Activated CD4-positive, alpha-beta memory T cell treated with anti-CD3 and anti-CD28 coated beads, Interleukin-2, amount 10 ng/mL, durations not matched to agents 7 days and 5 days (primary cell): Measurements from ENCODE around the gene ZDHHC14. TPM values are rescaled to one million over a fixed set of nuclear protein-coding genes. Genes with fewer than 3 reads are reported as not detected.

Experiments used
- CTCF ChIA-PET: fragments of 350-600 bp; sonication (Branson Sonifier 250); formaldehyde crosslinking; loops from one replicate; lab custom pipeline; 2021; ENCODE audit warnings: antibody characterized with exemption, inconsistent platforms; lab: Charles Lee
- POLR2A ChIA-PET: fragments of 350-600 bp; sonication (Branson Sonifier 250); formaldehyde crosslinking; loops from one replicate; lab custom pipeline; 2021; ENCODE audit warnings: antibody characterized with exemption; lab: Charles Lee
- DNase-seq: peaks from one replicate; pipeline ENCODE4 v3.0.0-alpha.2; 2020
- H3K27ac Mint-ChIP-seq: one replicate; pipeline ENCODE4 v1.8.0; 2021; ENCODE audit warnings: mild to moderate bottlenecking, mixed read lengths
- H3K27me3 Mint-ChIP-seq: one replicate; pipeline ENCODE4 v1.8.0; 2021; ENCODE audit warnings: mixed read lengths
- H3K36me3 Mint-ChIP-seq: one replicate; pipeline ENCODE4 v1.8.0; 2021; ENCODE audit warnings: low read depth, mixed read lengths
- H3K4me1 Mint-ChIP-seq: one replicate; pipeline ENCODE4 v1.8.0; 2021; ENCODE audit warnings: mixed read lengths
- H3K4me3 Mint-ChIP-seq: one replicate; pipeline ENCODE4 v1.8.0; 2021; ENCODE audit warnings: mild to moderate bottlenecking, mixed read lengths
- H3K9me3 Mint-ChIP-seq: one replicate; pipeline ENCODE4 v1.8.0; 2021; ENCODE audit warnings: mixed read lengths
- total RNA-seq, 2 experiments: library from RNA; stranded (reverse); gene quantifications; one replicate each; pipeline ENCODE4 v1.2.3, GENCODE V29; 2021

The ZDHHC14 gene
- total RNA-seq, 2 experiments from 2014 or later, result 8.1 to 8.7 TPM

- Mint-ChIP-seq H3K27me3 (no peaks in the 10 kb centered on the region), H3K27ac (no peak overlapping the region), H3K4me3 (no peak overlapping the region), H3K9me3 (peaks cover under 1% of the 10 kb centered on the region), H3K36me3 (no peaks in the 10 kb centered on the region), H3K4me1 (peaks cover 16% of the 10 kb centered on the region)
- no peak for DNase-seq
- POLR2A ChIA-PET, result interaction anchor here (0.8 kb wide), 1 partner anchor 36 kb away, joined by 3 read pairs; no protein-coding TSS in a partner anchor
- CTCF ChIA-PET, result no interaction called here
Observed at GRCh38 chr6:157424491-157425020, 43.6 kb downstream of the ZDHHC14 start.

GRCh38 chr6:157427969-157428368 lies 47.0 kb downstream of the ZDHHC14 start:
- ChIA-PET CTCF (no interaction called here), POLR2A (no interaction called here)
- Mint-ChIP-seq H3K4me3 (no peak overlapping the region), H3K4me1 (peaks cover 20% of the 10 kb centered on the region), H3K27me3 (no peaks in the 10 kb centered on the region), H3K9me3 (no peaks in the 10 kb centered on the region), H3K36me3 (no peaks in the 10 kb centered on the region), H3K27ac (no peak overlapping the region)
- DNase-seq, result no peak

- H3K4me3 Mint-ChIP-seq, result no peak overlapping the region
- DNase-seq, result no peak
Observed at GRCh38 chr6:157428427-157429202, 47.6 kb downstream of the ZDHHC14 start.

GRCh38 chr6:157429248-157429647 lies 48.3 kb downstream of the ZDHHC14 start:
- CTCF ChIA-PET, result no interaction called here

More at GRCh38 chr6:157428427-157429202, 47.6 kb downstream of the ZDHHC14 start:
- H3K36me3 Mint-ChIP-seq, result no peaks in the 10 kb centered on the region
- H3K9me3 Mint-ChIP-seq, result no peaks in the 10 kb centered on the region
- no peaks in the 10 kb centered on the region for H3K27me3 Mint-ChIP-seq
- POLR2A ChIA-PET, result no interaction called here
- H3K27ac Mint-ChIP-seq, result no peak overlapping the region
- peaks cover 20% of the 10 kb centered on the region for H3K4me1 Mint-ChIP-seq
- CTCF ChIA-PET, result no interaction called here

GRCh38 chr6:157430834-157431233 lies 49.8 kb downstream of the ZDHHC14 start:
- H3K27me3 Mint-ChIP-seq, result no peaks in the 10 kb centered on the region
- H3K27ac Mint-ChIP-seq, result no peak overlapping the region
- no peaks in the 10 kb centered on the region for H3K9me3 Mint-ChIP-seq
- H3K36me3 Mint-ChIP-seq, result no peaks in the 10 kb centered on the region
- CTCF ChIA-PET, result no interaction called here
- H3K4me3 Mint-ChIP-seq, result no peak overlapping the region
- peaks cover 20% of the 10 kb centered on the region for H3K4me1 Mint-ChIP-seq
- DNase-seq, result no peak
- POLR2A ChIA-PET, result no interaction called here

More at GRCh38 chr6:157429248-157429647, 48.3 kb downstream of the ZDHHC14 start:
- H3K27ac Mint-ChIP-seq, result no peak overlapping the region
- no peaks in the 10 kb centered on the region for H3K9me3 Mint-ChIP-seq
- H3K36me3 Mint-ChIP-seq, result no peaks in the 10 kb centered on the region
- no peak for DNase-seq
- H3K27me3 Mint-ChIP-seq, result no peaks in the 10 kb centered on the region
- no peak overlapping the region for H3K4me3 Mint-ChIP-seq
- H3K4me1 Mint-ChIP-seq, result peaks cover 20% of the 10 kb centered on the region
- POLR2A ChIA-PET, result no interaction called here

DNA sequence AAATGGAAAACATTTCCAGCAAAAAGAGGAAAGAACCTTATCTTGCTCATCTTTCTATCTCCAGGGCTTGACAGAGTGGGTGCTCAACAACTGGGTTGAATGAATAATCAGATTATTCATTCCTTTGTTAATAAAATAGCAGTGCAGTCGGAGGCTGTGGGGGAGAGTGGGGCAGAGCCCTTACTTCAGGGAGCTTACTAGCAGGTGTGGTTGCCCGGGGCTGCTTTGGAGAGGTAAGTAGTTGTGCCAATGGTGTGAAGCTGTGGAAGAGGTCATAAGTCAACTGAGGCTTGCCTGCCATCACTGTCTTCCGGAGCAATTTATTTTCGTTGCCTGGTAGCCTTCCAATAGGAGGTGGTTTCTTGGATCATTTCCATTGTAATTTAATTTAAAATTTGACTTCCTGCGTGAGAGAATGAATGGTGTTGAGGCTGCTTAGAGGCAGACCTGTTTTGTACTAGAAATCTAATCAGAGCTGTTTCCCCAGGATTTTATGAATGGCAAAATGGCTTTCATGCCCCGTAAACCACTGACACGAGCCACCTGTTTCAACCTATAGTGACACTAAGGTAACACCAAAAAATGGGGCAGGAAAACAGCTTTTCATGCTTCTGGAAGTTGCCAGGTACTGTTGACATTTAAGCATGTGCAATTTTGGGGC lies 51.4 kb downstream of the ZDHHC14 start:
- H3K4me3 Mint-ChIP-seq, result no peak overlapping the region
- no peak overlapping the region for H3K27ac Mint-ChIP-seq
- H3K27me3 Mint-ChIP-seq, result no peaks in the 10 kb centered on the region
- ChIA-PET CTCF (interaction anchor here (0.9 kb wide), 1 partner anchor 20 kb away, joined by 3 read pairs; no protein-coding TSS in a partner anchor), POLR2A (interaction anchor here (2.0 kb wide), 1 partner anchor 12 kb away, joined by 7 read pairs; no protein-coding TSS in a partner anchor)
- no peaks in the 10 kb centered on the region for H3K36me3 Mint-ChIP-seq
- H3K4me1 Mint-ChIP-seq, result peaks cover 16% of the 10 kb centered on the region
- no peaks in the 10 kb centered on the region for H3K9me3 Mint-ChIP-seq
- no peak for DNase-seq

GRCh38 chr6:157432892-157433265 lies 51.9 kb downstream of the ZDHHC14 start:
- Mint-ChIP-seq H3K4me1 (peaks cover 14% of the 10 kb centered on the region), H3K36me3 (no peaks in the 10 kb centered on the region), H3K27ac (no peak overlapping the region), H3K4me3 (no peak overlapping the region), H3K27me3 (no peaks in the 10 kb centered on the region), H3K9me3 (no peaks in the 10 kb centered on the region)
- POLR2A ChIA-PET, result interaction anchor here (2.0 kb wide), 1 partner anchor 11 kb away, joined by 7 read pairs; no protein-coding TSS in a partner anchor
- no peak for DNase-seq
- CTCF ChIA-PET, result no interaction called here

DNA sequence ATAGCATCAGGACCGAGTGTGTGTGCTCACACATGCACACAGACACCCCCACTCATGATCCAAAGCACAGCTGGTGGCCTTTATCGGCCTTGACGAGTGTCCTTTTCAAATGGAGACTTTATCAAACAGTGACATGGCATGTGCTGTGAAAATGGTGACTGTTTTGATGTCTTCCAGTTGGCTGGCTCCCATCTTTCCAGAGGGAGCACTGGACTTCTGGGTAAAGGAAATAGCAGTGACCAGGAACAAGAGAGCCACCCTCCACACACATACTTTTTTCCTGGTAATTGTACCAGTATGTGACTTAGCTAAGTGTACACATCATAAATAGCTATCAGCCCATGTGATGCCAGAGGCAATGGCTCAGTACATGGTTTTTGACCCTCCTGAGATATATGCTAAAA lies 52.7 kb downstream of the ZDHHC14 start:
- DNase-seq, result no peak
- CTCF ChIA-PET, result no interaction called here
- Mint-ChIP-seq H3K27ac (no peak overlapping the region), H3K36me3 (no peaks in the 10 kb centered on the region), H3K9me3 (no peaks in the 10 kb centered on the region), H3K27me3 (no peaks in the 10 kb centered on the region), H3K4me3 (no peak overlapping the region), H3K4me1 (peaks cover 11% of the 10 kb centered on the region)
- POLR2A ChIA-PET, result interaction anchor here (2.0 kb wide), 1 partner anchor 10 kb away, joined by 7 read pairs; no protein-coding TSS in a partner anchor

DNA sequence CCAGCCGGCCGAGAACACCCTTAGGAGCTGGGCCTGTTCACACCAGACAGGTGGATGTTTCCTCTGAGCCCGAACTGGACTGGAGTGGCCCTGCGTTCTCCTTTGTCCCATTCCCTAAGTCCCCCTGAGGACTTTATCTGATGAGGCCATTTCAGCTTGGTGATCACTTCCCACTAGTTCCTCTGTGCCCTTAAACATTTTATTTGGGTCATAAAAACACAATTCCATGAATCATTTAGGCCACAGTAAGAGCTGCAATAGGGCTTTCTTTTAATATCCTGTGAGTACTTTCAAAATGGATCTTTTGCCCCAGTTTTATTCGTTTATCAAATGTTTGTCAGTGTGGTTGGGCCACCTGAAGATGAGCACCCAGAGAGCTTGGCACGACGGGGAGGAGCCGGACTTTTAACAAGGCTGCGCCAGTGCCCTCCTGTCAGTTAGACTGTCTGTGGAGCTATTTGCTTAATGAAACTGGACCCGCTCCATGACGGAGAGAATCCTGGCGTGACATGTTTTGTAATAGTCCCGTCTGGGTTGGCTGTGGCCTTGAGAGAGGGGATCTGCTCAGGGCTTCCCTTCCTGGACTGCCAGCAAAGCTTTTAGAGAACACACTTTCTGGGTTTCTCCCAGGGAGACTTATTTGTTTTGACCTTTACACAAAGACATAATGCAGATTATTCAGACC lies 53.5 kb downstream of the ZDHHC14 start:
- Mint-ChIP-seq H3K27ac (no peak overlapping the region), H3K36me3 (no peaks in the 10 kb centered on the region), H3K27me3 (no peaks in the 10 kb centered on the region), H3K9me3 (no peaks in the 10 kb centered on the region), H3K4me1 (peaks cover 4% of the 10 kb centered on the region), H3K4me3 (no peak overlapping the region)
- no peak for DNase-seq
- ChIA-PET POLR2A (interaction anchor here (0.8 to 2.0 kb wide), 2 partner anchors 10 to 30 kb away, joined by 3 to 7 read pairs; no protein-coding TSS in a partner anchor), CTCF (no interaction called here)

- Mint-ChIP-seq H3K9me3 (peaks cover 9% of the 10 kb centered on the region), H3K36me3 (peaks cover 13% of the 10 kb centered on the region), H3K4me1 (no peaks in the 10 kb centered on the region), H3K27ac (no peak overlapping the region), H3K4me3 (no peak overlapping the region), H3K27me3 (no peaks in the 10 kb centered on the region)
- no peak for DNase-seq
- POLR2A ChIA-PET, result no interaction called here
- CTCF ChIA-PET, result no interaction called here
Observed at GRCh38 chr6:157436219-157436943, 55.4 kb downstream of the ZDHHC14 start.

GRCh38 chr6:157436944-157437336 lies 56.0 kb downstream of the ZDHHC14 start:
- H3K4me1 Mint-ChIP-seq, result no peaks in the 10 kb centered on the region
- no peaks in the 10 kb centered on the region for H3K27me3 Mint-ChIP-seq
- no peak overlapping the region for H3K4me3 Mint-ChIP-seq
- H3K9me3 Mint-ChIP-seq, result peaks cover 12% of the 10 kb centered on the region
- ChIA-PET POLR2A (no interaction called here), CTCF (no interaction called here)
- no peak for DNase-seq
- H3K36me3 Mint-ChIP-seq, result peaks cover 13% of the 10 kb centered on the region
- no peak overlapping the region for H3K27ac Mint-ChIP-seq

DNA sequence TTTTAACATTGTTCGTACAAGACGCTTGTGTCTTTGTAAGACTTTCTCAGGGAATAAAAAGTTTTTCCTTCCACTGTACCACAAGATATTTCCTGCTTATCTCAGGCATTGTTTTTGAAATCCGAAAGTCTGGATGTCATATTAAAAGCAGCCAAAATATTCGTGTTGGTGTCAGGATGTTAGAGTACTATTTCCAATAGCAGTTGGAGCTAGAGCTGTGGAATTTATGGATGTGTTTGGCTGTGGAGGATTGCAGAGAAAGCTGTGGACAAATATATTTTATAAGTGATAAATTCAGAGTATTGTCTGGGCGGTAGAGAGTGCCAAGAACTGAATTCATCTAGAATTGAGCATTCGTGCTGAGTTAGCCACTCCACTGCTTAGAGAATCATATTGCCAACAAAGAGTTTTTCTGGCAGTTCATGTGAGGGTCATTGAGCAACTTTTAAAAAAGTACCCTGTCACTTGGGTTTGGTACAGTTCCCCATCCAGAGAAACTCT lies 57.7 kb downstream of the ZDHHC14 start:
- Mint-ChIP-seq H3K27ac (no peak overlapping the region), H3K36me3 (peaks cover 27% of the 10 kb centered on the region), H3K4me1 (peaks cover 12% of the 10 kb centered on the region), H3K4me3 (no peak overlapping the region), H3K27me3 (no peaks in the 10 kb centered on the region), H3K9me3 (peaks cover 23% of the 10 kb centered on the region)
- ChIA-PET CTCF (no interaction called here), POLR2A (no interaction called here)
- no peak for DNase-seq
